AG04450 (cell line): Measurements from ENCODE around the gene FPR1. TPM values are rescaled to one million over a fixed set of nuclear protein-coding genes. Genes with fewer than 3 reads are reported as not detected.

Experiments
- CTCF ChIA-PET: fragments of 300-600, 350-600 bp; formaldehyde crosslinking; extraction: SDS; loops from one replicate; lab custom pipeline; 2022; ENCODE audit warnings: antibody characterized with exemption, inconsistent platforms; lab: Charles Lee
- POLR2A ChIA-PET: fragments of 350-600 bp; formaldehyde crosslinking; extraction: SDS; loops from one replicate; lab custom pipeline; 2021; ENCODE audit warnings: antibody characterized with exemption, inconsistent platforms; lab: Yijun Ruan, JAX
- DNase-seq: peaks from one replicate; pipeline ENCODE4 v3.0.0-alpha.2; 2011; ENCODE audit warnings: low read depth, low spot score
- H3K27ac ChIP-seq: one replicate; pipeline ENCODE4 v1.5.1; 2012; ENCODE audit warnings: low read depth, low read length, control low read depth
- H3K27me3 ChIP-seq: one replicate; pipeline ENCODE4 v1.6.0; 2012; ENCODE audit warnings: low read length; ENCODE audit not compliant: control insufficient read depth, insufficient read depth
- H3K4me3 ChIP-seq: 2 replicates; pipeline ENCODE4 v1.5.1; 2011; ENCODE audit warnings: mild to moderate bottlenecking, low read depth, low read length, control low read depth
- H3K9me3 ChIP-seq: 2 replicates; pipeline ENCODE4 v1.5.1; 2012; ENCODE audit warnings: low read length; ENCODE audit not compliant: control insufficient read depth, insufficient read depth
- CTCF ChIP-seq: IDR thresholded peaks from 2 replicates; pipeline ENCODE4 v1.5.1; 2011; ENCODE audit warnings: low read depth, low read length, control low read depth, inconsistent platforms
- polyA plus RNA-seq: library from polyadenylated mRNA; depleted of rRNA; stranded (reverse); fragments of >200 nt; gene quantifications from 2 replicates; pipeline ENCODE4 v1.2.3, GENCODE V29; 2011

Gene FPR1
- polyA plus RNA-seq, 1 experiment, result not detected

DNA sequence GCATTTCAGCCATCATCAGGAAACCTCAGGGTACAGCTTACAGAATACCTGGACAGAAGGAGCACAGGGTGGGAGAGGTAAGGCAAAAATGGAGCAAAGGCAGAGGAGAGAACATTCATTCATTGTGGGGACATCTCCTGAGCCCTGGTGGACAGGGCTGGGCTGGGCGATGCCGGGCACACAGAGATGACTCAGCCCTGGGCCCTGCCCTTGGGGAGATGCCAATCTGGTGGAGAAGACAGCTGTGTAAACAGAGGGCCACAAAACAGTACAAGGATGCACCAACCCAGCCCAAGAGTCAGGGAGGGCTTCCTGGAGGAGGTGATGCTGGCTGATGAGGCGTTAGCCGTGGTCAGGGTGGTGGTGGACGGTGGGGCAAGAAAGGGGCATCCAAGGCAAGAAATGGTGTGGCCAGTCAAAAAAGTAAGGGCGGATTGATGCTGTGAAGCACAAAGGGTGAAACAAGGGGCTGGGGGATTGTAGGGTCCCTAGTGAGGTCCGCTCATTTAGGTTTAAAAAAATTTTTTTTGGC, 24.3 kb downstream of the FPR1 start:
- ChIA-PET POLR2A (no interaction called here), CTCF (no interaction called here)
- Histone ChIP-seq H3K27ac (no peak overlapping the region), H3K4me3 (no peak overlapping the region), H3K27me3 (peaks cover 18% of the 10 kb centered on the region), H3K9me3 (no peaks in the 10 kb centered on the region; the same call in 1 of the 2 replicates)
- no peak for DNase-seq
- no peak for TF ChIP-seq CTCF

DNA sequence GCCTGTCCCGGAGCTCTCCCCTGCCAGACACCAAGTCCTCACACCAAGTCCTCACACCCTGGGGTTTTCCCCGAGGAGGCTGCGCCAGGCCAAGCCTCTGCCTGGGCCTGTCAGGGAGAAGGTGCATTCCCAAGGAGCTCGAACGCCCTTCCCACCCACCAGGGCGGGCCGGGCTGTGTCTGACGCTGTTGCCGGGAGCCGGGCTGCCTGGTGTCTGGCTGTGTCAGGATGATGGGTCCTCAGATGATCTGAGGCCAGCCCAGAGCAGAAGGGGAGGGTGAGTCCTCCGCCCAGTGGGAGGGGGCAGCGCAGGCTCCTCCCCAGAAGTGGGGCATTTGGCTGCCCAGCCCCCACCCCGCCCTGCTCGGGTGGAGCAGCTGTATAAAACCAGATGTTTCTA, 25.6 kb downstream of the FPR1 start:
- Histone ChIP-seq H3K27ac (no peak overlapping the region), H3K27me3 (peaks cover 29% of the 10 kb centered on the region), H3K9me3 (no peaks in the 10 kb centered on the region; the same call in 1 of the 2 replicates), H3K4me3 (no peak overlapping the region)
- POLR2A ChIA-PET, result no interaction called here
- TF ChIP-seq CTCF, result no peak
- CTCF ChIA-PET, result interaction anchor here (0.6 kb wide), 1 partner anchor 49 kb away, joined by 4 read pairs; no protein-coding TSS in a partner anchor
- DNase-seq, result no peak

DNA sequence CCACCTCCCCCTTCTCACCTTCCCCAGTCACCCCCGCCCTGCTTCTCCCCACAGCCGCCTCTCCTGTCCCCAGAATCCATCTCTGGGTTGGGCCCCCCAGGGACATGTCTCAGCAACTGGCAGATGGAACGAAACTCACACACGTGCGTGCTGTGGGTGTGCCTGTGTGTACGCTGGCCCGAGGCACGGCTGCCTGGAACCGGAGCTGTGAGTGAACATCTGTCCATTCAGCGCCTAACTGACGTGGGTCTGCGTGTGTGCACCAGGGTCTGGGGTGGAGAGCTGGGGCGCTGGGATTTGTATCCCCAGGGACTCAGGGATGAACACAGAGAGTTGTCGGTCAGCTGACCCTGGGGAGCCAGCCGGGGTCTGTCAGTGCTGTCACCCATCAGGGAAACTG, 27.1 kb downstream of the FPR1 start:
- H3K4me3 ChIP-seq, result no peak overlapping the region
- ChIA-PET POLR2A (no interaction called here), CTCF (no interaction called here)
- peaks cover 41% of the 10 kb centered on the region for H3K27me3 ChIP-seq
- H3K9me3 ChIP-seq, result no peaks in the 10 kb centered on the region; the same call in 1 of the 2 replicates
- no peak for DNase-seq
- TF ChIP-seq CTCF, result no peak
- no peak overlapping the region for H3K27ac ChIP-seq

GRCh38 chr19:51722492-51722891, 29.2 kb downstream of the FPR1 start:
- no peak for DNase-seq
- Histone ChIP-seq H3K27ac (no peak overlapping the region), H3K27me3 (peaks cover 53% of the 10 kb centered on the region), H3K4me3 (no peak overlapping the region), H3K9me3 (no peaks in the 10 kb centered on the region; the same call in 1 of the 2 replicates)
- ChIA-PET POLR2A (no interaction called here), CTCF (no interaction called here)
- no peak for TF ChIP-seq CTCF

DNA sequence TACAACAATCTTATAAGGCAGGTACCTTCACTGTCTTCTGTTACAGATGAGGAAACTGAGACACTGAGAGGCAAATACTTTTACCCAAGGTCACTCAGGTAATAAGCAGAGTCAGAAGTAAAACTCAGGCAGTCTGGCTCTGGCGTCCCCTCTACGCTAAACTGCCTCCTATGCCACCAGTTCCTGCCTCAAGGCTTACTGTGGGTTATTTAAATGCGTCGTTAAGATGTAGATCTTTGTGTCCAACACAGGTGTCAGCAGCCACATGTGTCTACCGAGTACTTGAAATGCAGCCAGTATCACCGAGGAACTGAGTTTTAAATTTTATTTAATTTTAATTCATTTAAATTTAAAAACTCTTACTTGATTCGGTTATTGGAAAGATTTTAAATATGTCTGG, 29.8 kb downstream of the FPR1 start:
- no peak for TF ChIP-seq CTCF
- Histone ChIP-seq H3K27me3 (peaks cover 53% of the 10 kb centered on the region), H3K9me3 (no peaks in the 10 kb centered on the region; the same call in 1 of the 2 replicates), H3K4me3 (no peak overlapping the region), H3K27ac (no peak overlapping the region)
- ChIA-PET CTCF (no interaction called here), POLR2A (no interaction called here)
- DNase-seq, result no peak
